ENCODE data around the gene RBM10. TPM values are rescaled to one million over a fixed set of nuclear protein-coding genes. Genes with fewer than 3 reads are reported as not detected.

RBM10 gene
- total and polyA plus RNA-seq, 9 of the 15 experiments (the other 6 are each of a cell fraction or from before 2014, with no cell fraction given), result 1.1 to 61.7 (median 31.5) TPM

DNA sequence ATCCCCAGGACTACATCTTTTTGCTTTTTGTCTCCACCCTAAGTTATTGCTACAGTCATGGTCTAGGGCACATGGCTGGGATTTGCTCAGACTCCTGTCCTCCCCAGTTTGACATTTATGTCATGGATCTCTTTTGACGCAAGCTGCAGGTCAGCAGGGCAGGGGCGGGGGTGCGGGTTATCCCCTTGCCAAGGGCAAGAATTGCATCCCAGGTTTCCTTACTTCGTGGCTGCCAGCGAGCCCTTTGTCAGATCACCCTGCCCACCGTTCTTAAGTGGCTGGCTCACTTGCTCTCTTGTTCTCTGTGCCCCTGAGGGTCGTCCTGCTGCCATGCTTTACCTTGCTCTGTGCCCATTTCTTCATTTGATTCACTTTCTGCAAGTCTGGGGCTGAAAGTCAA is 27.5 kb downstream of the RBM10 start:
- no TSS peak for BruUV-seq (replicated peaks)
- Histone ChIP-seq H3K9me1 (ENCODE audit: control insufficient read depth, insufficient read depth, low read length) (no peaks in the 10 kb centered on the region), H4K20me1 (replicated peaks; ENCODE audit: control insufficient read depth, insufficient read depth, low read length) (peaks cover 4% of the 10 kb centered on the region), H3K27me3 (ENCODE audit: control insufficient read depth in 2 of 2, insufficient read depth in 2 of 2, low read length in 2 of 2) (no peaks in the 10 kb centered on the region), H3K9ac (ENCODE audit: insufficient read depth in 1 of 2, low read depth in 2 of 2, low read length in 2 of 2) (no peak overlapping the region), H3K9me3 (replicated peaks; ENCODE audit: control insufficient read depth, insufficient read depth, low read depth, low read length) (no peaks in the 10 kb centered on the region), H3K27ac (ENCODE audit: extremely low read depth, low read depth, low read length) (no peak overlapping the region), H3K79me2 (ENCODE audit: control insufficient read depth, insufficient read depth, low read length) (peaks cover 4% of the 10 kb centered on the region; the same call in 1 of the 3 replicates), H2AFZ (ENCODE audit: low read depth, low read length) (no peak overlapping the region), H3K36me3 (ENCODE audit: control insufficient read depth, insufficient read depth, low read length) (peaks cover 80% of the 10 kb centered on the region; the same call in 2 of the 3 replicates), H3K4me1 (replicated peaks in 1 of 2; ENCODE audit: control insufficient read depth in 2 of 2, insufficient read depth in 2 of 2, low read length in 2 of 2) (no peaks in the 10 kb centered on the region; a peak in 1 of 5 replicates), H3K4me2 (ENCODE audit: insufficient read depth, low read length) (no peak overlapping the region), H3K4me3 (no peak overlapping the region)
- FAIRE-seq (no peak), ATAC-seq (no peak), DNase-seq (ENCODE audit: extremely low read depth in 1 of 4, low spot score in 3 of 4) (no peak)
- ChIA-PET POLR2A (interaction anchor here (0.6 kb wide), 1 partner anchor 26 kb away, joined by 3 read pairs; no protein-coding TSS in a partner anchor), CTCF (ENCODE audit: low intra/inter-chr PET ratio) (no interaction called here)
- TF ChIP-seq LCOR (CRISPR knock-in tag; IDR thresholded peaks at IDR 0.05), result no peak
- no peak for TF ChIP-seq SNIP1 (IDR thresholded peaks at IDR 0.05; ENCODE audit: low read depth)
- TF ChIP-seq YBX1 (IDR thresholded peaks at IDR 0.05), result no peak
- no peak for TF ChIP-seq PHF20 (IDR thresholded peaks at IDR 0.05; ENCODE audit: partially characterized antibody)
- TF ChIP-seq WHSC1 (IDR thresholded peaks at IDR 0.05; ENCODE audit: low read length), result no peak
- TF ChIP-seq, protein P1, sequence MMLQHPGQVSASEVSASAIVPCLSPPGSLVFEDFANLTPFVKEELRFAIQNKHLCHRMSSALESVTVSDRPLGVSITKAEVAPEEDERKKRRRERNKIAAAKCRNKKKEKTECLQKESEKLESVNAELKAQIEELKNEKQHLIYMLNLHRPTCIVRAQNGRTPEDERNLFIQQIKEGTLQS (IDR thresholded peaks at IDR 0.05), result no peak
- TF ChIP-seq, protein P1 (CRISPR knock-in tag; conservative IDR thresholded peaks at IDR 0.05), result no peak
- no peak for TF ChIP-seq SPI1 (IDR thresholded peaks at IDR 0.05; ENCODE audit: borderline replicate concordance, low read depth, low read length)
- no peak for TF ChIP-seq KLF16 (IDR thresholded peaks at IDR 0.05)
- TF ChIP-seq ZNF408 (CRISPR knock-in tag; IDR thresholded peaks at IDR 0.05; ENCODE audit: low read depth), result no peak
- no peak for TF ChIP-seq CBFB (CRISPR knock-in tag; IDR thresholded peaks at IDR 0.05)
- TF ChIP-seq KLF10 (CRISPR knock-in tag; IDR thresholded peaks at IDR 0.05), result no peak
- 83% methylated on average over 5 of the region's 7 CpGs for WGBS (ENCODE audit: insufficient coverage, low coverage, missing lambda C conversion rate)
- intact Hi-C loops (cut with micrococcal nuclease), result no loop called here
- in situ Hi-C loops (cut with MboI), result no loop called here
